A549 (cell line): ENCODE results near the gene TRIP11.

Experiments
- CEBPB ChIP-seq, 2 experiments: fragments of >200 bp in 1 of 2; sonication (Bioruptor Twin) in 1 of 2; formaldehyde crosslinking in 1 of 2; IDR thresholded peaks; 2 replicates each; pipeline ENCODE4 v1.6.1; 2012 to 2016
- JUN ChIP-seq, 2 experiments: fragments of >200 bp; sonication (Bioruptor Twin); formaldehyde crosslinking; IDR thresholded peaks; 2 replicates in 1 of 2; 3 replicates in 1 of 2; pipeline ENCODE4 v1.6.1; 2016 to 2017
- TF ChIP-seq, protein P1 (sequence below): fragments of 150-350 bp; IDR thresholded peaks from 2 replicates; pipeline ENCODE4 v1.6.1; 2014; ENCODE audit warnings: low read depth, mild to moderate bottlenecking, low read length

- TF ChIP-seq JUN (IDR thresholded peaks at IDR 0.05) (no peak), CEBPB (IDR thresholded peaks at IDR 0.05) (no peak)
- TF ChIP-seq, protein P1, sequence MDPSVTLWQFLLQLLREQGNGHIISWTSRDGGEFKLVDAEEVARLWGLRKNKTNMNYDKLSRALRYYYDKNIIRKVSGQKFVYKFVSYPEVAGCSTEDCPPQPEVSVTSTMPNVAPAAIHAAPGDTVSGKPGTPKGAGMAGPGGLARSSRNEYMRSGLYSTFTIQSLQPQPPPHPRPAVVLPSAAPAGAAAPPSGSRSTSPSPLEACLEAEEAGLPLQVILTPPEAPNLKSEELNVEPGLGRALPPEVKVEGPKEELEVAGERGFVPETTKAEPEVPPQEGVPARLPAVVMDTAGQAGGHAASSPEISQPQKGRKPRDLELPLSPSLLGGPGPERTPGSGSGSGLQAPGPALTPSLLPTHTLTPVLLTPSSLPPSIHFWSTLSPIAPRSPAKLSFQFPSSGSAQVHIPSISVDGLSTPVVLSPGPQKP = no peak
Measured at GRCh38 chr14:91927191-91927590, 112.7 kb downstream of the TRIP11 start.
